T-helper 22 cell (primary cell): ENCODE results near the gene CACNA1C.
"Not testable (repeated sequence)": the region's sequence is repeated elsewhere in the genome, so short reads cannot be mapped to it uniquely, and the experiment has no call there.

Experiments used
- DNase-seq: peaks from one replicate; pipeline ENCODE4 v3.0.0-alpha.2; 2020; ENCODE audit warnings: low read depth

Gene CACNA1C

DNA sequence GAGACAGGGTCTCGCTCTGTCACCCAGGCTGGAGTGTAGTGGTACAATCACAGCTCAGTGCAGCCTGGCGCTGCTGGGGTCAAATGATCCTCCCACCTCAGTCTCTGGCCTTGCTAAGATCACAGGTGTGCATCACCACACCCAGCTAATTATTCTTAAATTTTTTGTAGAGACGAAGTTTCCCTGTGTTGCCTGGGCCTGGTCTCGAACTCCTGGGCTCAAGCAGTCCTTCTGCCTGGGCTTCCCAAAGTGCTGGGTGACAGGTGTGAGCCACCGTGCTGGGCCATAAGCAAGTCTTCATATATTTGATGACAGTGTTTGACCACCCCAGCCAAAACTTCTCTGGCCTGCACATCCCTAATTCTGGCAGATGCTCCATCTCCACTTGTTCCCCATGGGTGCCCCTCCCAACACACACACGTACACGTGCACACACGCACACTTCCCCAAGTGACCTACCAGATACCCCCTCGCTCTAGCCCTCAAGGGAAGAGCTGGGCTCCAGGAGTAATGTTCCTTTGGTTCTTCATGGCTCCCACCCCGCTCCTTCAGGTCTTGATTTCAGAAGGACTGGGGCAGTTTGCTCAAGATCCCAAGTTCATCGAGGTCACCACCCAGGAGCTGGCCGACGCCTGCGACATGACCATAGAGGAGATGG is 637.7 kb downstream of the CACNA1C start:
- DNase-seq, result no peak

DNA sequence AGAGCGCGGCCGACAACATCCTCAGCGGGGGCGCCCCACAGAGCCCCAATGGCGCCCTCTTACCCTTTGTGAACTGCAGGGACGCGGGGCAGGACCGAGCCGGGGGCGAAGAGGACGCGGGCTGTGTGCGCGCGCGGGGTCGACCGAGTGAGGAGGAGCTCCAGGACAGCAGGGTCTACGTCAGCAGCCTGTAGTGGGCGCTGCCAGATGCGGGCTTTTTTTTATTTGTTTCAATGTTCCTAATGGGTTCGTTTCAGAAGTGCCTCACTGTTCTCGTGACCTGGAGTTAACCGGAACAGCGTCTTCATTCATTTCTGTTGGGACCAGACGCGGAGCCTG is 638.2 kb downstream of the CACNA1C start:
- no peak for DNase-seq

DNA sequence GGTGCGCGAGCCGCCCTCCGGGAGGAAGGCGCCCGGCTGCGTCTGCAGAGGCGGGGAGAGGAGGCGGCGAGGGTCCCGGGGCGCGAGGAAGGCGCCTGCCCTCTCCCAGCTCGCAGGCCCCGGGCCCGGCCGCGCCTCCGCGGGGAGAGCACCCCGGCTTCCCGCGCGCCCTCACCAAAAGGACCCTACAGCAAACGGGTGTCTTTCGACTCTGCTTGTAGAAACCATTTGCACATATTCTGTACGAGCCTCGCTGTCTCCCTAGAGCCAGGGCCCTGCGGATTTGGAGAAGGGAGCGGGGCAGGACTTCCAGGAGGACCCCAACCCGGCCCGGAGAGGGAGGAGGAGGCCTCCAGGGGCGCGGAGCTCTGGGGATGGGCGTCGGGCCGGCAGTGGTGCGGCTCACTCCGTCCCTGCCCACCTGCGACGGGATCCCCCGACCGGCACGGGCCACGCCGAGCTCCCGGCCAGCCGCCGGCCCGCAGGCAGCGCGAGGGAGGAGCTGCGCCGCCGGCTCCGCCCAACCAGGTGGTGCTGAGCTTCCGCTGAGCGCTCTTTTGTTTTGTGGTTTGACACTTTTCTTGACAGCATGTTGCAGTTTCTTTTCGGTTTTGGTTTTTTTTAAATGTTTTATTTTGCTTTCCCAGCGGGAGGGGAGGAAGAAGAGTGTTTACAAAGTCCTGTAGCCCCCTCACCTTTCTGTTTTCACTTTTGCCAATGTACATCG is 638.7 kb downstream of the CACNA1C start:
- no peak for DNase-seq

DNA sequence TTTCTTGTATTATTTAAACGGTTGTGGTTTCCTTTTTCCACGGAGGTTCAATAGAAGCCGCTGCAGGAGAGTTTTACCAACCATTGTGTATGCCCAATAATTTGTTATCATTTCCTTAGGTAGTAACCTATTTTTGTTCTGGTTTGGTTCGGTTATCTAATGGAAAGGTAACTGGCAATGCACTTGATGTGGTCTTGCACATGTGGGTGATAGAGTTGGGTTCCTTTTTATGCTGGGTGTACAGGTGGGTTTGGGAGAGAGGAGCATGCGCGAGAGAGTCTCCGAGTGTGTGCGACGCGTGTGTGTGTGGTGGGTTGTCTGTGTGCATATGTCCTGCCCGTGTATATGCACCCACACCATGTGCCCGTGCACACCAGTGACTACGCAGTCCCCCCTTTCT is 639.3 kb downstream of the CACNA1C start:
- no peak for DNase-seq

DNA sequence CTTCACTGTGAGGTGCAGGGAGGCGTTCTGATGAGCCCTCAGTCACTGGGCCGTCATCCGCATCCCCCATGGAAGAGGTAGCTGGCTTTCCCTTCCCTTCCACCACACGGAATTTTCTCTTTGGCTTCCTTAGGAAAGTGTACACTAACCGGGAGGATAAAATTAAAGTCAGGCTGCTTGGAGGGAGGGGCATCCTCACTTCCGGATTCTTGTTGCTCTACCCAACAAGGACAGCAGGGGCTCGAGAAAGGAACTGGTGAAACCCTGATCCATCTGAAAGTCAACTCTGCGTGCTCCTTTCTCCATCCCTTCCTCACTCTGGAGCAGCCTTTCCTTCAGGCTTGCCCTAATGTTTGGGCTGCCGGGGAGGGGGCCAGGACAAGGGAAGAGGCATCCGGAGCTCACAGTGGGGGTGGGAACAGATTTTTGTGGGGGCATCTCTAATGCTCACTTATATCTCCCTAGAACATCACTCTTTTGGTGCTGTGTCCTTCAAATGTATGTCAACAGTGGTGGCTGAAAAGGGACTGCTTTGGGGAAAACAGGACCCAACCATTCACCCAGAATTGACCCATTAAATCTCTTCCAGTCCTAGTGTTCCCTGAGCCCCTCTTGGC is 640.6 kb downstream of the CACNA1C start:
- no peak for DNase-seq

DNA sequence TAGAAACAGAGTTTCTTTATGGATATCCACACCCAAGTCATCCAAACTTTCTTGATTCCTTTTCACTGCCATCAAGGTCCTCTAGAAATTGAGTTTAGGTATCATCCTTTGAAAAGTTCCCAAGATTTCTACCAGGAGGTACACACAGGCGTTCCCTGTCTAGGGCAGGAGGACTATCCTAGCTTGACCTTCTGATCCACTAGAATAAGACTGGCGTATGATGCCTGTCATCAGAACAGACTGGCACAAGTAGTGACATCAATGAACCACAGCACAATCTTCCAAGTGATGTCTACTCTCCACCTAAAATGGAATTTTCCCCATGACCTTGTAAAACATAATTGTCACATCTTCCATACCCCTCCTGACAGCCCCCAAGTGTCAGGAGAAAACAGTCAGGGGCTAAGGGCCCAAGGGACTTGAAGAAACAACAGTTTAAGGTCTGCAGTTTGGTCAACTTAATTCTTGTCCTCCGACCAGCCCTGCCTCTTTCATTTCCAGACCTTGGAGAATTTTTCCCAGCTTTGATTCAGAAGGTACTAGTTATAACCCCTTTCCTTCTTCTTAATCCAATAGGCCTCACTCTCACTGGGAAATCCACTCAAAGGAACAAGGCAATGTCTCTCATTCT is 641.3 kb downstream of the CACNA1C start:
- no peak for DNase-seq

DNA sequence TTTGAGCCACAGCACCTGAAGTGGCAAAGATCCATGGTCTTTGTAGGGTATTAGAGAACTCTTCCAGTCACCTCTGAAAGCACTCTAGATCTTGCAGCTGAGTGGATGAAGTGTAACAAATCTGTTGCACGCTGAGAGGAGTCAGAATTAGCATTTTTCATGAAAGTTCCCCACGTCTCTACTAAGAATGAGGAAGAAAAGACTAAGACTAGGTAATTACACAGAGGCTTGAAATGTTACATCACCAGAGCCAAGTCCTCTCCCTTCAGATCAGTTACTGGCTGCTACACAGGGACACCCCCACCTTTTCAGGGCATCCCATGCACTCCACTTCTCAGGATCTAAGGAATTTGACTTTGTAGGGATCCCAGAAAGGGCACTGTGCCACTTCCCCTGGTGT is 643.3 kb downstream of the CACNA1C start:
- DNase-seq, result no peak

DNA sequence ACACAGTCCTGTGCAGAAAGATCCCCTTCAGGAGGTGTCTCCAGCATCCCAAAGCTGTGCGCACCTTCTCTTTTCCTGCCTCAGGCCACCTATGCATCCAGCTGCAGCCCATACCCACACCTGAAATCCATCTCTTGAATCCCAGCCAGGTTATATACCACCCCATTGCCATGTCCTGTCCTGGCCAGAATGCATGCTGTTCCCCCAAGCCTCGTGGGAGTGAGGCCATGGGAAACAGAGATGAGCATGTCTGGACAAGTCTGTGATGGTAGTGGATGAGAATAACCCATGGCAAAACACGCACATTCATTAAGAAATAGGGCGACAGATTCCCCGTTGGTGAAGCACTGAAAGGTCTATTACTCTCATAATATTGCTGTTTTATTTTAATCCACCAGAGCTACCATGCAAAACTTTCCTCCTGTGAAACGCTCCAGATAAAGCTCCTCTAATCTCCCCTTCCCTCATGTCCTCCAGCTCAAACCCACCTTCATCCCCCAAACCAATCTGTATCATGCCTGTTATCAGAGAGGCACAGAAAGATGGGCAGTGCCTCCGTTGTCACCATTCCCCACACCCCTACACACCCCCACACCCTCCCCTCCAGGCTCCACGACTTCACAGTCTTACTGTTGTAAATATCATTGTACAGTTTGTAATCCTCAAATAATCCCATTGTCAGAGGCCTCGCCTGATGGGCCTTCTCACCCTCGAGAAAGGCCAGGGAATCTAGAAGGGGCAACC is 644.4 kb downstream of the CACNA1C start:
- DNase-seq, result no peak

DNA sequence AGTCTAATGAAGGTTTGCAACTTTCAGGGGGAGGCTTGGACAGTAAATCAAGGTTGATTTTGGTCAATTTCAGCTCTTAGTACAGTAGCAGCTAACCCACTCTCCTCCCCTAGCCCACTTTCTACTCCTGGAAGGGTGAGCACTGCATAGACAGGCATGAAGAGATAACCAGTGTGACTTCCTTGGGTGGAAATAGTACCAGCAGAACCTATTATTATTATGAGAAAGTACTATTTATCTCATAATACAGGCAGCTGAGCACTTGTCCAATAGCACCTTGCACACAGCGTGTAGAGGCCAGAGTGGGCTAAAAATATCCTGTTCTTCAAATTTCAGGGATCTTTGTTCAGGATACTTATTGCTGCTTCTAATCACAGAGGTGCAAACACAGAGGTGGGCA is 645.8 kb downstream of the CACNA1C start:
- no peak for DNase-seq

DNA sequence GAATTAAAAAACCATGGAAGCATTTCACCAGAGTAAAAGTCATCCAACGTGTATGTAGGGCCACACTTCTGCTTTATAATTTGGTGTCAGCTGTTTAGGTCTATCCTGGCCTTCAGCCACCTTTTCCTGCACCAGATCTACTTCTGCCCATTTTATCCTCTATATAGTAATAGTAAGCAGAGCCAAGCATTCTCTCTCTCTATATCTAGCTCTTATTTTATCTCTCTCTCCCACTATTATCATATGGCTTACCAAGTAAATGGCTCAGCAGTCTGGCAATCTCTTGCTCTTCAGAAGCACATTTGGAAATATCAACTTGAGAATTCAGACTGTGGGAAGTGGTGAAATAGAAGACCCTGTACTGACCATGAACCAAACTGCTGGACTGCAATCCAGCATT is 657.9 kb downstream of the CACNA1C start:
- DNase-seq, result no peak

DNA sequence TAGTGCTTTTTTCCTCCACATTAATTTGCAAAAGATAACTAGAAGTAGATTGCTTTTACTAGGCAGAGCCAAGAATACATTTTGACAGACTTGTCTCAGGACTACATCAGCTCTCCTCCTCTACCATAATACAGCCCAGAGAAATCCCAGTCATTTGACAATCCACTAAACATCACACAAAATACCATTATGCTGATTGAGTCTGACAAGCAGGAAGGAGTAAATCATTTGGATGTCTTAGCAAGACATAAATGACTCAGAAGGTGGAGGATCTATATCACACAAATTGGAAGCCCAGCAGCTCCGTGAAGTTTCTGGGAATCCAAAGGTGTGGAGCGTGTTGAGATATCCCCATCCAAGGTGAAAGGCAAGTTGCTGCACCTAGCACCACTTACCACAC is 666.6 kb downstream of the CACNA1C start:
- DNase-seq, result no peak

DNA sequence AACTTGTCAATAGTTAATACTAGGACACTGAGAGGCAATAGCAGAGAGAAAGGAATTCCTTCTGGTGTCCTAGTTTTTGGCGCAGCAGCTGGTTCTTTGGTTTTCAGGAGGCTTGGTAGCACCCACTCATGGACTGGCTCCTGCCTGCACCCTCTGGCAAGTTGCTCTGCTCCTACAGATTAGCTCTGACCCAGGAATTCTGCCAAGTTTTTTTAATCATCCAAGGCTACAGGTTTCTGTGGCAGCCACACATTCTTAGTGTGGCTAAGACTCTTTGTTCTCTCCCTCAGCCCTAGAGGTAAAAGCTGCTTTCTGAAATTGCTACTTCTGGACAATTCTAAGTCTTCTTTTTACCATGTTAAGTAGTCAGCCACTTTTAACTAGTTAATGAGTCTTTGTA is 670.0 kb downstream of the CACNA1C start:
- DNase-seq, result no peak

DNA sequence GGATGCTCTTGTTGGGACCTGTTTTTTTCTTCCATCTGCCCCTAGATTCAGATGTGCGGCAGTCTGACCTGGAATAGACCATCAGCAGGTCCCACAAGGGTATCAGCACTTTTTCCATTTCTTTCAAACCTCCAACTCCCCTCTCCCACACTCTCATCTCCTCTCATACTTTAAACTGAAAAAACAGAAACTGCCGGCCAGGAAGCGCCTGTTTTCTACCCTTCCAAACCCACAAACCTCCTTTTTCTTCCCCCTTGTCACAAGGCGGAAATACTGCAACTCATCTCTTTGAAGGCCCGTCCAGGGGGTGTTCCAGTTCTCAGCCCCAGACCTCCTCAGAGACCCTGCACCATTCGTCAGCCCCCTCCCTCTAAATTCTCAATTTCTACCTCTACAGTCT is 679.5 kb downstream of the CACNA1C start:
- no peak for DNase-seq

DNA sequence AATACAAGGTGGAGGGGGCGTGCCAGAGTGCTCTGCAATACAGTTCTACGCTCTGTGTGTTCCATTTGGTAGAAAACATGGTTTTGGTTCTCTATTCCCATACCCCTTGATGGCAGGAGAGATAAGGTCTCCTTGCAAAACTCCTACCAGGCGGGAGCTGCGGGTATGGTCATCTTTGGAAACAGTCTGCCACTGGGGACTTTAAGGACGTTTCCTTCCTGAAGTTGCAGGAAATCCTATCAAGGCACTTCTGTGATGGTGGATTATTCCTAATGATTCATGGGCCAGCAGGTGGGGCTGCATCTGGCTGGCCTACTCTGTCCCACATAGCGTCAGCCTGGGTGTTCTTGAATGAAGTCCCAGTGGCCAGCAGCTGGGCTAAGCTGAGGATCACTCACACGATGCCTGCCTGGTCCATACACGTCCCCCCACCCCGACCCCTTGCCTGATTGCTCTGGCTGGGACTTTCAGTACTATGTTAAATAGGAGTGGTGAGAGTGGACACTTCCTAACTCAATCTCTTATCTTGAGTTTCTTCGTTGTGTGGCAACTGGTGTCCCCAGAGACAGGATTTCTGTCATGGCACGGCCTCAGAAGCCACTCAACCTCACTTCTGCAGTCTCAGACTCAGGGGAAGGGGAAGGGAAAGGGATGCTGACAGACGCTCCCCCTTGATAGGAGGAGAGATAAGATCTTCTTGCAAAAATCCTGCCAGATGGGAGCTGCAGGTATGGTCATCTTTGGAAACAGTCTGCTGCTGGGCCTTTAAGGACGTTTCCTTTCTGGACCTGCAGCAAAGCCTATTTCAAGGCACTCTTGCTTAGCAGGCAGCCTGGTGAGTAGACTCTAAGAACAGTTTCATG is 680.9 kb downstream of the CACNA1C start:
- DNase-seq, result no peak

DNA sequence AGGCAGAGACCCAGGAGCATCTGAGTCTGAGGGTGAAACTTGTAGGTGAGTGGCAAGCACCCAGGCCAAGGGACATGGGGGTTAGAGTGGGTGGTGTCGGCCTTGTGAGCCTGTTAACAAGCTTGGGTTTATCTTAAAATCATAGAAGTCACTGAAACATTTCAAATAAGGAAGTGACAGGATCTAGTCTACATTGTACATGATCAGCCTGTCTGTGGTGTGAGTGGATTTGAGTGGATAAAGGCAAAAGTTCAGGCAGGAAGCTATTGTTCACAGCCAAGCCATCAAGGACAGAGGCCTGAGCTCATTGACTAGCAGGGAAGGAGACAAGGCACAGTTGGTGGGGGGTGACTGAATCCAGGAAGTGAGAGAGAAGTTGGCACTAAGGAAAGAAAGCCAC is 682.6 kb downstream of the CACNA1C start:
- no peak for DNase-seq

DNA sequence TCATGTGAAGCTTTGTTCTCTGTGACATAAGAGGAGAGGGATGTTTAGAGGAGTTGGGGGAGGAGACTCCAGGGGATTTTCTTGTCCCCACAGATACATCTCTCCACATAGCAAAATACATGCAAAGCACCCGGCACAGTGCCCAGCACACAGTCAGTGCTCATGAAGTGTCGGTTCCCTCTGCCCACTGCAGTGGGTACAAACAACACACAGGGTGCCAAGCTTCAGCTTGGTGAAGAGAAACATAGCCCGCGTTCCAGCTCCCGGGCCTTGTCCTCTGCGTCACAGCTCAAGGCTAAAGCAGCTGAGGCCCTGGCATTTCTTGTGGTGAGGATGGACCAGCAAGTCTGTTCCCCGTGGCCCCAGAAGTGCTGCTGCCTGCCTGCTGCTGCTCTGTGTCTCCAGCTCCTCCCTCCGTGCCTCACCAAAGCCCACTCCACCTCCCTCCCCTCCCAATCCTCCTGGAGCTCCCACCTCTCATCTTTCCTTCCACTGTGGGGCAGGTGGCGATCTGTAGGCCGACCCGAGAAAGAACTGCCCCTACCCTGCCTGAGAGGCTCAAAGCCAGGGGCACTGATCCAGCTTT is 685.0 kb downstream of the CACNA1C start:
- DNase-seq, result no peak

DNA sequence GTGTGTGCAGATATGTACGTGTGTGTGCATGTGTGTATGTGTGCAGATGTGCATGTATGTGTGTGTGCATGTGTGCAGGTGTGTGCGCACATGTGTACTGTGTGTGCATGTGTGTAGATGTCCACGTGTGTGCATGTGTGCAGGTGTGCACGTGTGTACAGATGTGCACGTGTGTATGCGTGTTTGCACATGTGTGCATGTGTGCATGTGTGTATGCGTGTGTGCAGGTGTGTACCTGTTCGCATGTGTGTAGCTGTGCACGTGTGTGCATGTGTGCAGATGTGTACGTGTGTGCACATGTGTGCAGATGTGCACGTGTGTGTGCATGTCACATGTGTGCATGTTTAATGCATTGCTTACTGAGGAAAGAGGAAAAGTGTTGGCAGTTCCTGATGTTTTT is 686.3 kb downstream of the CACNA1C start:
- DNase-seq, result no peak

DNA sequence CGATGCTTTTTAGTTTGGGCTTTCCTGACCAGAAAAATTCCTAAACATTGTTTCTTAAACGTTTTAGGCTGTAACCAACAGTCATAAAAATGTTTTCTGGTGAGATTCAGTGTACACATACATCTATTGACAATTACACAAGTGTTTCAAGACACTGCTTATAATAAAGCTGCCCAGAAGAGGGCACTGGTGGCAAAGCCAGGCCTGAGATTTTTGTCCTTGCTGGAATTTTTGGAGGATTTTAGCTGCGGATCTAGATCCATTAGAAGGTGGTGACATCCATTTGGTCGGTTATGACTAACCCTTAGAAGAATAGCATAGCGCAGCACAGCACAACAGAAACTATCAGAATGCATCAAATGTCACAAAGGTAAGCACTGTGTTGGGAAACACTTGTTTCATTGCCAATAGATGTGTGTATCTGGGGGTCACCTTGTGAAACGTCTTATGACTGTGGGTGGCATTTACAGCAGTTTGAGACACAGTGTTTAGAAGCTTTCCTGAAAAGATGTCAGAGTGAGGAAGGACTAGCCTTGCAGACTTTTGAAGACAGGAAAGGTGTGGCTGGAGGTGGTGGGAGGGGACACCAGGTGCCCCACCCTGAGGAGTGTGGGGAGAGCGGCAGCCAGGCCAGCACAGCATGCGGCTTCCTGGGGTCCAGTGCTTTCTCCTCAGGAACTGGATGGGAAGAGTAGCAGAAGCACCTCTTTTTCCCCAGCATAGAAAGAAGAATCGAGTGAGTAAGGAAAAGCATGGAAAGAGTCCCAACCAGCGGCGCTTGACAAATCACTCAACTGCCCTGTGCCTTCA is 687.2 kb downstream of the CACNA1C start:
- no peak for DNase-seq

DNA sequence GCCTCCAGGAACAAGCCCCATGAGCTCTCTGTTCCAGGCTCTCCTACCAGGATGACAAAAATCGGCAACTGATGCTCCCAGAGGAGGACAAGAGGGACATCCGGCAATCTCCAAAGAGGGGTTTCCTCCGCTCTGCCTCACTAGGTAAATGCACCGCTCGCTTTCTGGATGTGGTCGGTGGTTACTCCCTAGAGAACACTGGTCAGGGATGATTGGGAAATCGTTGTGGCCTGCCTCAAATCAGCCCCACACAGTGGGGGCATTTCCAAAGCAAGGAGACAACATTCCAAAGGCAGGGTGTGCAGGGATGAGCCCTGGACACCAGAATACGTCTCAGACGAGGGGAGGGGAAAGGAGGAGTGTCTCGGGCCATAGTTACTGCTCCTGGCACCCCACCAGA is 689.2 kb downstream of the CACNA1C start:
- DNase-seq, result not testable (repeated sequence)

DNA sequence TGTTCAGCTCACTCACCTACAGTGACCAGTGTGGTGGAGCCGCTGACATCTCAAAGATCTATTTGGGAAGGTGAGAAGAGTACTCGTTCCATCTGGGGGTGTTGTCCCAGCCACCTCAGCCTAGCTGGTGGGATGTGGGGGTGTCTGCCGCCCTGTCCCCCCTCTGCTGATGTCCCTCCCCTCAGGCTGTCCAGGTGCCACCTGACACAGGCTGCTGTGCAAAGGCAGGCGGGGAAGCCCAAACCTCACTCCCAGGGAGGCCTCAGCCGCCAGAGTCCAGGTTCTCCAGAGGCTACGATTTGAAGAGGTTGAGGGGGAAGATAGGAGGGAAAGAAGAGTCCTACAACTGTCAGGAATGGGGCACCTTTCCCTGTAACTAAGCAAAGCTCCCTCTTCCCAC is 690.7 kb downstream of the CACNA1C start:
- no peak for DNase-seq
